Omental fat pad (tissue), 4 donors: Measurements from ENCODE around the gene ATP9A. TPM values are rescaled to one million over a fixed set of nuclear protein-coding genes. Genes with fewer than 3 reads are reported as not detected.

Experiments
- ATAC-seq: fragments of 150-250 bp; one replicate; pipeline ENCODE4 v1.9.1; 2016; ENCODE audit warnings: mild to moderate bottlenecking, moderate library complexity; ENCODE audit not compliant: low FRiP score
- DNase-seq: peaks from one replicate; pipeline ENCODE4 v3.0.0-alpha.2; 2019; ENCODE audit warnings: low spot score
- total RNA-seq, 4 donors: library from RNA; depleted of rRNA; stranded (reverse); fragments of >200 nt; gene quantifications; one replicate each; pipeline ENCODE4 v1.1.0, GENCODE V29; 2016
- TF ChIP-seq, protein P1 (sequence below), 3 donors: fragments of 450-650 bp; IDR thresholded peaks; one replicate each; pipeline ENCODE4 v1.5.1; 2016 to 2017; ENCODE audit warnings: antibody characterized with exemption in 3 of 3, mild to moderate bottlenecking in 3 of 3, moderate library complexity in 2 of 3

The ATP9A gene
- total RNA-seq, 4 donors from 2014 or later, result 16.7 to 129 (median 55.0) TPM

- DNase-seq (no peak), ATAC-seq (no peak)
- TF ChIP-seq, protein P1, sequence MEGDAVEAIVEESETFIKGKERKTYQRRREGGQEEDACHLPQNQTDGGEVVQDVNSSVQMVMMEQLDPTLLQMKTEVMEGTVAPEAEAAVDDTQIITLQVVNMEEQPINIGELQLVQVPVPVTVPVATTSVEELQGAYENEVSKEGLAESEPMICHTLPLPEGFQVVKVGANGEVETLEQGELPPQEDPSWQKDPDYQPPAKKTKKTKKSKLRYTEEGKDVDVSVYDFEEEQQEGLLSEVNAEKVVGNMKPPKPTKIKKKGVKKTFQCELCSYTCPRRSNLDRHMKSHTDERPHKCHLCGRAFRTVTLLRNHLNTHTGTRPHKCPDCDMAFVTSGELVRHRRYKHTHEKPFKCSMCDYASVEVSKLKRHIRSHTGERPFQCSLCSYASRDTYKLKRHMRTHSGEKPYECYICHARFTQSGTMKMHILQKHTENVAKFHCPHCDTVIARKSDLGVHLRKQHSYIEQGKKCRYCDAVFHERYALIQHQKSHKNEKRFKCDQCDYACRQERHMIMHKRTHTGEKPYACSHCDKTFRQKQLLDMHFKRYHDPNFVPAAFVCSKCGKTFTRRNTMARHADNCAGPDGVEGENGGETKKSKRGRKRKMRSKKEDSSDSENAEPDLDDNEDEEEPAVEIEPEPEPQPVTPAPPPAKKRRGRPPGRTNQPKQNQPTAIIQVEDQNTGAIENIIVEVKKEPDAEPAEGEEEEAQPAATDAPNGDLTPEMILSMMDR (IDR thresholded peaks at IDR 0.05), result no peak
Observed at GRCh38 chr20:51583499-51583898, 184.7 kb downstream of the ATP9A start.

- no peak for DNase-seq
- TF ChIP-seq, protein P1 (IDR thresholded peaks at IDR 0.05), result no peak
- no peak for ATAC-seq
Observed at GRCh38 chr20:51583073-51583472, 185.1 kb downstream of the ATP9A start.

DNA sequence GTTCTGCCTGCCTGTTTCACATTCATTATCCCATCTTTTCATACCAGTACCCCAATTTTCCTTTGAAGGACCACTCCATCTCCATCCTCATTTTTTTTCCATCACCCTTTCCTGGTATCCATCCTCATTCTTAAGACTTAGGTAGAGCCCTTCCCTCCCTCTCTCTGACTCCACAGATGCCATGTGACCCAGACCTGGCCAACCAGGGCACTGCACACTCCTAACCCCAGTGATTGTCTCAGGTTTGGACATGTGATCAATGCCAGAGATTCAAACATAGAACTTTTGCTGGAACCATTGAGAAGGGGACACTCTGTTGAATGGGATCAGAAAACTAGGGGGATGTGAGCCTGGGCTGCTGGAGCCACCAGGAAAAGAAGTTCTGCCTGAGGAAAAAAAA lies 186.6 kb downstream of the ATP9A start:
- ATAC-seq (no peak), DNase-seq (no peak)
- TF ChIP-seq, protein P1 (IDR thresholded peaks at IDR 0.05), result no peak

- no peak for DNase-seq
- TF ChIP-seq, protein P1 (IDR thresholded peaks at IDR 0.05), result no peak
- ATAC-seq, result no peak
Observed at GRCh38 chr20:51579137-51579536, 189.1 kb downstream of the ATP9A start.

GRCh38 chr20:51578145-51578459 lies 190.1 kb downstream of the ATP9A start:
- DNase-seq (no peak), ATAC-seq (no peak)
- TF ChIP-seq, protein P1 (IDR thresholded peaks at IDR 0.05), result no peak

GRCh38 chr20:51577432-51578144 lies 190.6 kb downstream of the ATP9A start:
- TF ChIP-seq, protein P1 (IDR thresholded peaks at IDR 0.05), result no peak
- DNase-seq (no peak), ATAC-seq (no peak)

GRCh38 chr20:51575486-51575885 lies 192.7 kb downstream of the ATP9A start:
- DNase-seq (no peak), ATAC-seq (no peak)
- TF ChIP-seq, protein P1 (IDR thresholded peaks at IDR 0.05), result no peak
